Spleen (tissue), 7 donors: ENCODE data around the gene ITGB5.

Source experiments
- CTCF ChIP-seq, 11 experiments: fragments of 200-600 bp in 7 of 11; fragments of 450-650 bp in 4 of 11; sonication (generic) in 4 of 11; IDR thresholded peaks in 8 of 11; conservative IDR thresholded peaks in 3 of 11; 1 replicate in 7 of 11; 2 replicates in 4 of 11; pipeline versions ENCODE4 v1.4.0 to v1.8.0; 2016 to 2021; ENCODE audit warnings: antibody characterized with exemption in 11 of 11, inconsistent platforms in 4 of 11, mild to moderate bottlenecking in 1 of 11
- POLR2A ChIP-seq, 3 donors: fragments of 450-650 bp; IDR thresholded peaks; one replicate each; pipeline ENCODE4 v1.5.1; 2017; ENCODE audit warnings: antibody characterized with exemption in 3 of 3, mild to moderate bottlenecking in 1 of 3
- POLR2AphosphoS5 ChIP-seq, 3 donors: sonication (generic); formaldehyde crosslinking; IDR thresholded peaks; one replicate each; pipeline ENCODE4 v1.5.1; 2017; ENCODE audit warnings: antibody characterized with exemption in 3 of 3
- donor health status: DM: no; HTN: no; CAD: no; lungs with moderate emphysema.
- donor health status: DM: no; HTN: no; CAD: no.
- donor health status: DM: no; HTN: no; CAD: no.

- TF ChIP-seq POLR2AphosphoS5 (IDR thresholded peaks at IDR 0.05) (no peak), CTCF (IDR thresholded peaks at IDR 0.05 in 8 of 11, conservative IDR thresholded peaks at IDR 0.05 in 3 of 11) (no peak), POLR2A (IDR thresholded peaks at IDR 0.05) (no peak)
Observed at GRCh38 chr3:124839896-124840295, 47.3 kb downstream of the ITGB5 start.
